Stimulated activated CD8-positive, alpha-beta memory T cell treated with anti-CD3 and anti-CD28 coated beads, Interleukin-4, amount 100 ng/mL, for 24 hours (primary cell): ENCODE results near the gene SETDB2.

Source experiments
- DNase-seq: peaks from one replicate; pipeline ENCODE4 v3.0.0-alpha.2; 2020; ENCODE audit warnings: low read depth

Gene SETDB2

DNA sequence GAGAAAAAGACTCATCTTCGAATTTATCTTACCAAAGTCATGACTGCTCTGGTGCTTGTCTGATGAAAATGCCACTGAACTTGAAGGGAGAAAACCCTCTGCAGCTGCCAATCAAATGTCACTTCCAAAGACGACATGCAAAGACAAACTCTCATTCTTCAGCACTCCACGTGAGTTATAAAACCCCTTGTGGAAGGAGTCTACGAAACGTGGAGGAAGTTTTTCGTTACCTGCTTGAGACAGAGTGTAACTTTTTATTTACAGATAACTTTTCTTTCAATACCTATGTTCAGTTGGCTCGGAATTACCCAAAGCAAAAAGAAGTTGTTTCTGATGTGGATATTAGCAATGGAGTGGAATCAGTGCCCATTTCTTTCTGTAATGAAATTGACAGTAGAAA is 32.5 kb downstream of the SETDB2 start:
- no peak for DNase-seq

DNA sequence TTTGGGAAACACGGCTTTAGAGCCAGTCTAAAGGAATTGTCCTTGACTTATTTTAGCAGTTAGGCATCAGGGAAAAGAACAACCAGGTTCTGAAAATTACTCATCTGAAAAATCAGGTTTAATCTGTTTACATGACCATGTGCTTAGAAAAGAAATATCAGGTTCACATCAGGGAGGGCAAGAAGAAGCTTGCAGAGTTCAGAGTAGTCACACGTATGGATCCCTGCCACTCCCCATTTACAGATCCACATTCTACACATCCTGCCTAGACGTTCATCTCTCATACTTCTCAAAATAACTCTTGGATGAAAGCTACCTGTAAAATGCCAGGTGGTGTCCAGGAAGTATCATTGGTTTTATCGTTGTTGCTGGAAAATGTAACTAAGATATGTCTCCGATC is 37.7 kb downstream of the SETDB2 start:
- no peak for DNase-seq

DNA sequence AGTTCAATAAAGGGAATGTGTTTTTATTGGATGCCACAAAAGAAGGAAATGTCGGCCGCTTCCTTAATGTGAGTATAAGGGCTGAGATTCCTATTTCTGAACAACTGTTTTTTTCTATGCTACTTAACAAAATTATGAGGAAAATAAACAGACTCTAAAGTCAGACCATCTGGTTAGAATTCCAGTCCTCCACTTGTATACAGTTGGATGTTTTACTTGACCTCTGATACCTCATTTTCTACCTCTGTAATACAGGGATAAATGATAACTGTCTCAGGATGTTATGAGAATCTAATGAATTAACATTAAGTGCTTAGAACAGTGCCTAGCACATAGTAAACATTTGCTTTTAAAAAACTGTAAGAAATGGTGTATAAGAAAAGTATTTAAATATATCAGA is 44.5 kb downstream of the SETDB2 start:
- no peak for DNase-seq

DNA sequence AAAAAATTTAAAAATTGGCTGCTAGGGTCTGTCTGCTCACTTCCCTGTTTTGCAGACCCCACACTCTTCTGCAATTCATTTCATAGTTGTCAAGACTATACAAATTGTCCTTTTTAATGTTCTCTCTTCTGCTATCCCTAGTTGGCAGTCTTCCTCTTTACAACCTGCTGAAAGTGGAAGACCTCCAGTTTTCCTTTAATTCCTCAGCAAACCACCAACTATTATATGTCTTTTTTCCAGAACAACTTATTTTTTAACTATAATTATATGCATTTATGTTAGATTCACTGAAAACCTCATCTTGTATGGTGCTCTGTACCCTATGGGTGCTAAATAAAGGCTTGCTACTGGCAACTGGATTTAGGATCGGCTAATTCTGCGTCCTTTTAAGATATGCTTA is 50.6 kb downstream of the SETDB2 start:
- DNase-seq = no peak

DNA sequence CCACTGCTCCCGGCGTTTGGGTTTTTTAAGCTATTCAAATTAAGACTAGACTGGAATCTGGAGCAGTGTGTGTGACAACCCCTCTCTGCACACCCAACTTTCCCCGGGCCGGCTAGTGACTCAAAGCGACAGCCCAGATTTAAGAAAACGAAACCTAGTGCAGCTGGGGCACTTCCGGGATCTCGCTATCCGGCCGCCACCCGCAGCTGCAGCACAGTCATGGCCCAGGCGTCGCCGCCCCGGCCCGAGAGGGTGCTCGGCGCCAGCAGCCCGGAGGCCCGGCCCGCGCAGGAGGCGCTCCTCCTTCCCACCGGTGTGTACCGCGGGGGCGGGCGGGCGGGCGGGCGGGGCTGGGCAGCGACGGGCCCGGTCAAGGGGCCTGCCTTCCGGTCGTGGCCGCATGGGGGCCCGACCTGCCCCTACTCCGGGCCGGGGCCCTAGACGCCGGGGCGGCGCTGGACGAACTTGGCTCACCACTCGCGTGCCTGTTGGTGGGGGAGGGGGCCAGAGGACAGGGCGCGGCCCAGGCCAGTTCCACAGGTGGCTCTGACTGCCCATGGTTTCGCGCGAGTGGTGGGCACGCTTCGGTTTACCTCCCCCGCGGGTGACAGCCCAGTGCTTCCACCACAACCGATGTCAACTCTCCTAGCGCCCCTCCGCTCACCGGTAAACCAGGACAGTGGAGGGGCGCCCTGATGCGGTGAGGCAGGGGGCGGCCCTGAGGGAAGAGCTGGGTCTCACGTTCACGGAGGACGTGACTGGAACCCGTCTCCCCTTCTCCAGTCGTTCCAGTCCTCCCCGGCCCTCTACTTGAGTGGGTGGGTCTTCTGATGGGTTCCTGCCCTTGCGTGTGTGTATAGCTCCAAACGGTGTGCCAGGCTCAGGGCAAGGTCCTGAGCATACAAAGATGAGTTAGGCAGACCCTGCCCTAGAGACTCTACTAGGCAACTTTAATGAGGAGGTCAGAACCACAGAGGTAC is 52.0 kb downstream of the SETDB2 start, which contains the start of gene PHF11:
Gene PHF11, plus strand, starts transcription at position 171 of the 980 bp plus-strand sequence. Its CDS starts 49 bp downstream, at position 220.
- DNase-seq = peak; percentile 78

DNA sequence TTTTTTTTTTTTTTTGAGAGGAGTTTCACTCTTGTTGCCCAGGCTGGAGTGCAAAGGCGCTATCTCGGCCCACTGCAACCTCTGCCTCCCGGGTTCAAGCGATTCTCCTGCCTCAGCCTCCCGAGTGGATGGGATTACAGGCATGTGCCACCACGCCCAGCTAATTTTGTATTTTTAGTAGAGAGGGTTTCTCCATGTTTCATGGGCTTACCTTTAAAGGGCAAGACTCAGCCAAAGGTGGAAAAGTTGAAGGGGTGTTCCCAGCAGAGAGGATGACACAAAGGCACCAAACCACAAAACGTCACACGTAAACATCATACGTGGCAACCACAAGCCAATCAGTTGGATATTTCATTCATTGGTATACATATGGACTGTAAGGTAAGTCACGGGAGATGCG is 52.8 kb downstream of the SETDB2 start:
- peak; percentile 13 for DNase-seq

DNA sequence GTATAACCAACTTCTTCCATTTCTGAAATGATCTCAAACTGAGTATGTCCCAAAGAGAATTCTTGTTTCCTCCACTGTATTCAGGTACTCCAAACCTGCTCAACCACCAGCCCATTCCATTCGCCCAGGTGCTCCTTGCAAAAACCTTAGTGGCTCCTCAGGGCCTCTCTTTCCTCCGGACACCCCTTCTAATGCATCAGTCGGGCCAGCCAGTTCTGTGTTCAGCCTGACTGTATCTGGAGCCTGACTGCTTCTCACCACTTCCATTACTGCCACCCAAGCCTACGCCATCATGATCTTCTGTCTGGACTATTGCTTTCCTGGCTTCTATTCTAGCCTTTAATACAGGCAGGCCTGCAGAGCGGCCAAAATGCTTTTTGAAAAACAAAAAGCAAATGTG is 53.2 kb downstream of the SETDB2 start:
- no peak for DNase-seq

DNA sequence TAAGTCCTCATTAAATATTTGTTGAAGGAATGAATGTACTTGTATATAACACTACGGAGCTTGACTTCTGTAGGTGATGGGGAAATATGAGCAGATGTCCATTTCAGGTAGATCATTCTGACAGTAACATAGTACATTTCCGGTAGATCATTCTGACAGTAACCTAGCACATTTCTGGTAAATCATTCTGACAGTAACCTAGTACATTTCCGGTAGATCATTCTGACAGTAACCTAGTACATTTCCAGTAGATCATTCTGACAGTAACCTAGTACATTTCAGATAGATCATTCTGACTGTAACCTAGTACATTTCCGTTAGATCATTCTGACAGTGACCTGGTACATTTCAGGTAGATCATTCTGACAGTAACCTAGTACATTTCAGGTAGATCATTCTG is 54.1 kb downstream of the SETDB2 start:
- DNase-seq = no peak

DNA sequence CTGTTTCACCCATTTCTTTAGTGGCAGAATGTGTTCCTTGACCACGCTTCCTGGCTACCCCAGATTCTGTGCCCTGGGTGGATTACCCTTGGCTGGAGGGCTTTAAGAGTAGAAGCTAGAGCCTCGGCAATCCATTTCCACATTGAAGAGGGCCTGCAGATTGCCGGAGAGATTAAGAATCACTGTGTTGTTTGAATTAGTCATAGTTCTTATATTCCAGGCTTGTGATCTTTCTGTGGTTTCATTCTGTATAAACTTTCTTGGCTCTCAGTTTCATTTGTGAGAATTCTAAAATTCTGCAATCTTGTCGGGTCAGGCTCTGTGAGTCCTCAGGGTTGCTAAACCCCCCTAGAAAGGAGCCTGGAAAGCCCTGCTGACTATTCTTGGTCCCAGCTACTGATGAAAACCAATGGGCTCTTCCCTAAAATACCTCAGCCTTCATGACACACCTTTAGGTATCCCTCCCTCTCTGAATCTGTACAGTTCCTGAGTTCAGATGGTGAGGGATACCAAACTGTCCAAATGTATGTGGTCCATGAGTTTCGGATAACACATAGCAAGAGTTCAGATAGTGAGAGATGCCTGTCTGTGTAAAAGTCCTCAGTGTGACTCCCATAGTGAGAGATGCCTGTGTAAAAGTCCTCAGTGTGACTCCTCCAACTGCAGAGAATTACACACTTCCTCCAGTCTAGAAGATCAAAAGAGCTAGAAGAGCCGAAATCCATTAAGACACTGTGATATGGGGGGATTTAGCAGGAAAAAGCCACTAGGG is 56.0 kb downstream of the SETDB2 start:
- DNase-seq = no peak

DNA sequence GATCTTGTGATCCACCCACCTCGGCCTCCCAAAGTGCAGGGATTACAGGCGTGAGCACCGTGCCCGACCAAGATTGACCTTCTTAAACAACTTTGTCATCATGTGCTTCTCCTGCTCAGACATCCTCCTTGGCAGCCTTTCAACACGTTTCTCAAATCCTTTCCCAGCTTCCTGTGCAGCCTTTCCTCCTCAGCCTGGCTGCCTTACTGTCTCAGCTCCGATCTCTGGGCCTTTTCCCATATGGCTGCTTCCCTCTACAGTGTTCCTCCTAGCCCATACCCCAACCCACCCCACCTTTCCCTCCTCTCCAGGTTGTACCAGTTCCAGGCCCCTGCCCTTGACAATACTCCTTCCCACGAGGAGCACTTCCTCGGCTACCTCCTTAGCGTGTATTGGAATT is 58.9 kb downstream of the SETDB2 start:
- no peak for DNase-seq

DNA sequence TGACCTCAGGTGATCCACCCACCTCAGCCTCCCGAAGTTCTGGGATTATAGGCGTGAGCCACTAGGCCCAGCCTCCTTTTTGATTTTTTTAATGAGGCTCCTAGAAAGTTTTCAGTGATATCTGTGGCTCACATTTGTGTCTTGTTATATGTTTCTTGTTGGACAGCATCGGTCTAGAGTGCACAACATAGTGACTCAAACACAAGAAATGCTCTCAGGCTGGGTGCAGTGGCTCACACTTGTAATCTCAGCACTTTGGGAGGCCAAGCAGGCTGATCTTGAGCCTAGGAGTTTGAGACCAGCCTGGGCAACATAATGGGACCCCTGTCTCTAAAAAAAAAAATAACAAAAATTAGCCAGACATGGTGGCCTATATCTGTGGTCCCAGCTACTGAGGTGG is 59.9 kb downstream of the SETDB2 start:
- no peak for DNase-seq

DNA sequence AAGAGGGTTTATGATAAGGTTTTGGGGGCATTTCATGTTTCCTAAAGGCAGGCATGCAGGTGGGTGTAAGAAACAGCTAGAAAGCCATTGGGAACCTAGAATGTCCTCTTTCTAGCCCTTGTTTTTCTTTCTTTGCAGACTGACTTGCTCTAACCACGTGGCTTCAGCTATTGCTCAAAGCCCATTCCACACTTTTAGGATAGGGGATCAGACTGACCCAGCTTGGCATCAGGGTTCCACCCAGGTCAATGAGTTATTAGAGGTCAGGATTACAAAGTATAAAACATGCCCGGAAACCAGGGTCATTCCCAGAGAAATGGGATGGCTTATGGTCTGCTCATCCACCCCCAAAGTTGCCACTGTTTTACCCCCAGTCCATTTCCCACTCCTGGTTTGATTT is 68.5 kb downstream of the SETDB2 start:
- DNase-seq = no peak

DNA sequence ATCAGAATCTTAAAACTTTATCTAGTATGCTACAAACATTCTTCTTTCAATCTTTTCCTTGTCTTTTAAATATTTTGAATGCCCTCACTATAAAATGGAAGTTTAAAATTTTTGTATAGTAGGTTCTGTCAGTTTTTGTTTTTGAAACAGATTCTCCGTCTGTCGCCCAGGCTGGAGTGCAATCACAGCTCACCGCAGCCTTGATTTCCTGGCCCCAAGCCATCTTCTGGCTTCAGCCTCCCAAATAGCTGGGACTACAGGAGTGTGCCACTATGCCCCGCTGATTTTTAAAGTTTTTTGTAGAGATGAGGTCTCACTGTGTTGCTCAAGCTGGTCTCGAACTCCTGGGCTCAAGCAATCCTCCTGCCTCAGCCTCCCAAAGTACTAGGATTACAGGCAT is 72.4 kb downstream of the SETDB2 start:
- DNase-seq = no peak

DNA sequence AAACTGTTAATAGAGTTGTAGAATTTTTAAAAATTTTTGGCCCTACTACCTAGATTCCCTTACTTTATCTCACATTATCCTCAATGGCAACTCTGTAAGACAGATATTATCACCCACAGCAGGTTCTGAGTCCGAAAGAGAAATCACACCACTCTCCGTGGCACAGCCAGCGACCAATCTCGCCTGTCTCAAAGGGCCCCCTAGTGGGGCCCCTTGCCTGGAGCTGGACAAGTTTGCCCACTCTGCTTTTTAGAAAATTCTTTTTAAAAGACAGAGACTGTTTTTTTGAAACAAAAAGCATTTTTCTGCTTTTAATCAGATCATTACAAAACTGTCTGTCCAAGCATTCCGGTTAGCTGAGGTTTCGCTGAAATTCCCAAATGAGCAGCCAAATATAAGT is 73.4 kb downstream of the SETDB2 start:
- no peak for DNase-seq

DNA sequence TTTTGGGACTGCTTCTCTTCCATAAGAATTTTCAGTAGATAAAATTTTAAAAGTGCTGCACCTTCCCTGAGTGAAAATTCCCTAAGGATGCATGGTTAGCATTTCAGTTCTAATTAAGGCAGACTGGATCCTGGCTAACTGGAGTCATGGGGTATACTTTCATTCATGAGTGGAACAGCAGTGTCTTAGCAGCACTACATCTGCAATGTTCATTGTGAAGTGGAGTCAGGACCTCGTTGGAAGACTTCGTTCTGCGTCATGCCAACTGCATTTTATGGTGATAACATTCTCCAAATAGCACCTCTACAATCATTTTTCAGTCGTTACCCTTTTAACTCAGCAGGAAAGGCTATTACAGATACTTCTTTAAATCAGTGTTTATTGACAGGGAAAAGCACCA is 77.2 kb downstream of the SETDB2 start:
- DNase-seq = no peak

DNA sequence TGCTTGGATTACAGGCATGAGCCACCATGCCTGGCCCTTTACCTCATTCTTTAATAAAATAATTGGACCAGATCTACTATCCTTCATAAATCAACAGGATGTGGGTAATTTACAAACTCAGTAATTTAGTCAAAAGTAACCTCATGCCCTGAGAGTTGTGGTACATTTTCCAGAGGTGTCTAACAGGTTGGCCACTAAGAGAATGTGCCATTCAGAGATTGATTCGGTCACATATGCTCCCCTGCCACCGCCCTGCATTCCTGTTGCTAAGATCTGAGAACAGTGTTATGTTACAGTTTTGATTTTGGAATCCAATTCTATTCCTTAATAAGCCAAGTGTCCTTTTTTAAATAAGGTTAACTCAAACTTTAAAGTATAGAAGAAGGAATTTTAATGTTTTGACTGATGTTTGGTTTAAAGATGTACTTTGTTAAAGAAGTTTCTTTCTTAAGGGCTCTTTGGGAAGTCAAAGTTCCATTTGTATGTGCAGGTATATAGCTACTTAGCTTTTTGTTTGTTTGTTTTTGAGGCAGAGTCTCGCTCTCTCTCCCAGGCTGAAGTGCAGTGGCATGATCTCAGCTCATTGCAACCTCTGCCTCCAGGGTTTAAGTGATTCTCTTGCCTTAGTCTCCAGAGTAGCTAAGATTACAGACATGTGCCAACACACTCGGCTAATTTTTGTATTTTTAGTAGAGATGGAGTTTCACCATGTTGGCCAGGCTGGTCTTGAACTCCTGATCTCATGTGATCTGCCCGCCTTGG is 80.8 kb downstream of the SETDB2 start:
- no peak for DNase-seq

DNA sequence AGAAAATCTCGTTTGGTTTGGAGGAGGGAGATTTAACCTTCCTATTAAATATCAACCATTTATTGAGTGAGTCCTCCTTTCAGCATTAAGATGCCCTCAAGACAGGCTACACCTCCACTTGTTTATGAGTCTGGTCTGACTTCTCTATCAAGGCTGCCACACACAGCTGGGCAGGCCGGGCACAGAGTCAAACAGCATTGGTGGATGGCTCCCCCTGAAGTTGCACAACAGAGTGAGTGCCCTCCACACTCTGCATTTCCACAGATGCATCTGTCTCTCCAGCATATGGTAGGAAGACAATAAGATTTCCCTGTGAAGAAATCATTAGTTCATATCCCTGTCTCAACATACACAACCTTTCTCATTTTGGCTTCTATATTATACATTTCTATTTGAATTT is 83.0 kb downstream of the SETDB2 start:
- DNase-seq = no peak

DNA sequence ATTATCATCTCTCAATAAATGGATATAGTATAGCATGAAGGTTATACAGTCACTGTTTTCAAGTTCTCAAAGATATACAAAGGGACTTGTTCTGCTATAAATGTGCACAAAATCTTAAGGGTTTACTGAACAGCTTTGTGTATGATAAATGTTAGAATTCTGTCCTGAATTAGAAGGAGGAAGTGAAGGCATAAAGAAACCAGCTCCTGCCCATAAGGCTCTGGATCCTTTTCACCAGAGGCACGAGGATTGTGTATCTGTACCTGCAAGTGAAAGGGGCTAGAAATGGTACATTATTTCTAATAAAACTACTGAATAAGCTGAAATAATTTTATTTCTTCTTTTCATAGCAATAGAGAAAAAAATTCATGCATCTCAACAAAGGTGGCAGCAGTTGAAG is 84.1 kb downstream of the SETDB2 start:
- DNase-seq = no peak

DNA sequence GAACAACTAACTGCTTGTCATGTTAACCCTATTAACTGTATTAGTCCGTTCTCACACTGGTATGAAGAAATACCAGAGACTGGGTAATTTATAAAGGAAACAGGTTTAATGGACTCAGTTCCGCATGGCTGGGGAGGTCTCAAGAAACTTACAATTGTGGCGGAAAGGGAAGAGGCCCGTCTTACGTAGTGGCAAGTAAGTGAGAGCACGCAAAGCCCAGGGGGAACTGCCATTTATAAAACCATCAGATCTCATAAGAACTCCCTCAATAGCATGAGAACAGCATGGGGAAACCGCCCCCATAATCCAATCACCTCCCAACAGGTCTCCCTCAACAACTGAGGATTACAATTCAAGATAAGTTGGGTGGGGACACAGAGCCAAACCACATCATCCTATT is 86.4 kb downstream of the SETDB2 start:
- no peak for DNase-seq

DNA sequence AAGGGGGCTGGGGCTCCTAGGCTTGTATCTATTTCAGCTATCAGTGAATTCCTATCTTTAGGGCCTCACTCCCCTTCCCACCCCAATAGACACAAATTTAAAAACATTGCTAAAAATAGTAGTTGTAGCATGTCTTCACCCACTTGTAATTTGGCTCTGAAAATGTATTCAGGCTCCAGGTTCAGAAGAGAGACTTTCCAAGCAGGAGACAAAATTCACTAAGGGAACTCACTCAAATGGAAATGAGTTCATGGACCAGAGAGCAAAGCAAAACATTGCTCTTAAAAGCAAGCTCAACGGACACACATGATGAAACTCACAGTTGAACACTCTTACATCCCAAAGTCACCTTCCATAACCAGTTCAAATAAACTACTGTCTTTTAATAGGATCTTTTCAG is 88.5 kb downstream of the SETDB2 start:
- DNase-seq = no peak

DNA sequence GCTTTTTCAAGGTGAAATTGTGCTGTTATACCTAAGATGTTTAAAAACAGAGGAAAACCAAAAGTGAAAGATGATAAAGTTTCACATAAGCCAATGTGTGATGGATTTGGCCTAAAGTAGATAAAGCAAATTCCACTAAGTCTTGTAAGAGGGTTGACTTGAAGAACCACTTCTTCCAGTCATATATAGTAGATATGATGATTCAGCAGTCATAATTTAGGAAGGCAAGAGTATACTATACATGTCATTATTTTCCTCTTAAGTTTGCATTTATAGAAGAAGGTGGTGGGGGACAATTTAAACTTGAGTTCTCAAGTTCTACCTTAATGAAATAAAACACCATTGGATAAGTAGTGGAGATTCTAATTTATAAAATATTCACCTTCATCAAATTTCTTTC is 88.9 kb downstream of the SETDB2 start:
- no peak for DNase-seq

DNA sequence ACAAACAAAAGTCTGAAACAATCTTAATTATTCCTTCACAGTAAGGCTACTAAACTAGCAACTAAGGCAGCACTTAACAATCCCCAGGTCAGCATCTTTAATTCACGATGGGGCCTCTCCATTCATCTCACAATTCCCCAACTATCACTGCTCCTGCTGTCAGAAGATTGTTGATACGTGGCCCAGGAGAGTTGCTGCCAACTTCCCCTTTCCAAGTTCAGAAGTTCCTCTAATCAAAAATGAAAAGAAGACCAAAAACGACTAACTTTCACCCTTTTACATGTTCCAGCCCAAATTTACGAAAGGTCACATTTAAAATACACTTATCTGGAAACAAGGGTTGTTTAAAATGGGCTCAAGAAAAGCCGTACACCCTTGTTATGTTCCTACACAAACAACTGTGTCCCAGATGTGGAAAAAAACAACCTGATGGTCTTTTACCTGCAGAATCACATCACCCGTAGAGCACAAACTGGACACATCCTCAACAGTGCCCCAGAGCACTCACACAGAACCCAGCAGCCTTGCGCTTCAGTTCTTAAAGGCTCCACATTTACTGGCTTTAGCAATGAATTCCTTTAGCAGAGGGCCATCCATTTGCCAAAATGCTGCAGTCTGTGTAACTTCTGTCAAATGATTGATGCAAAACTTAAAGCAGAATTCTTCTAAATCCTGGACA is 89.7 kb downstream of the SETDB2 start:
- no peak for DNase-seq
